Activated T-cell treated with anti-CD3 and anti-CD28 coated beads, Interleukin-2, amount 50 U/mL, for 24 hours (primary cell): Measurements from ENCODE around the gene COL6A5.

Experiments
- DNase-seq: peaks from one replicate; pipeline ENCODE4 v3.0.0-alpha.2; 2020
- H3K27ac Mint-ChIP-seq: 2 replicates; pipeline ENCODE4 v1.8.0; 2020; ENCODE audit warnings: mild to moderate bottlenecking, mixed read lengths
- H3K27me3 Mint-ChIP-seq: 2 replicates; pipeline ENCODE4 v1.8.0; 2020; ENCODE audit warnings: mixed read lengths
- H3K36me3 Mint-ChIP-seq: 2 replicates; pipeline ENCODE4 v1.8.0; 2020; ENCODE audit warnings: low read depth, mixed read lengths
- H3K4me1 Mint-ChIP-seq: 2 replicates; pipeline ENCODE4 v1.8.0; 2020; ENCODE audit warnings: low read depth, mixed read lengths
- H3K4me3 Mint-ChIP-seq: 2 replicates; pipeline ENCODE4 v1.8.0; 2020; ENCODE audit warnings: mild to moderate bottlenecking, moderate library complexity, mixed read lengths
- H3K9me3 Mint-ChIP-seq: 2 replicates; pipeline ENCODE4 v1.8.0; 2020; ENCODE audit warnings: mixed read lengths

COL6A5 gene

DNA sequence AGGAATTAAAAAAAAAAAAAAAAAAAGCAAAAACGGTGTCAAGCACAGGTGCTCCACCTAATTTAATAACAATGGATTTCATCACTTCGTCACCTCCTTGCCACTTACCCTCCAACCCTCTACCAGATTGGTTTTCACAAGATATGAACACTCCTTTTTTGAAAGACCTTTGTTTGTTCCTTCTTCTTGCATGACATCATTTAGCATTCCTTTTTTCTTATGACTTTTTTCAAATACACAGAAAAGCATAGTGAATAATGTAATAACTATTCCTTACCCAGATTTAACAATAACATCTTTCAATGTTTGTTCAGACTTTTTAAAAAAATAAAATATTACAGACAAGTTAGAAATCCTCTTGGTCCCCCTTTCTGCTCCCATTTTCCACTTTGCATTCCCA is 187.8 kb downstream of the COL6A5 start:
- H3K4me1 Mint-ChIP-seq = peaks cover 12% of the 10 kb centered on the region
- no peak for DNase-seq
- H3K9me3 Mint-ChIP-seq = no peaks in the 10 kb centered on the region
- H3K36me3 Mint-ChIP-seq = no peaks in the 10 kb centered on the region
- H3K27ac Mint-ChIP-seq = no peak overlapping the region
- H3K27me3 Mint-ChIP-seq = no peaks in the 10 kb centered on the region
- no peak overlapping the region for H3K4me3 Mint-ChIP-seq
